Activated CD8-positive, alpha-beta T cell treated with anti-CD3 and anti-CD28 coated beads for 36 hours (primary cell): ENCODE measurements around the gene UBE2Q1. TPM values are rescaled to one million over a fixed set of nuclear protein-coding genes. Genes with fewer than 3 reads are reported as not detected.

ENCODE experiments used
- ATAC-seq: fragments of 200-7000 bp; cut with Tn5 transposase; one replicate; pipeline ENCODE4 v1.10.0; 2021; ENCODE audit warnings: mild to moderate bottlenecking, moderate library complexity
- CTCF ChIA-PET: fragments of 350-600 bp; sonication (Branson Sonifier 250); formaldehyde crosslinking; loops from one replicate; lab custom pipeline; 2021; ENCODE audit warnings: antibody characterized with exemption; lab: Charles Lee
- POLR2A ChIA-PET: fragments of 350-600 bp; sonication (Branson Sonifier 250); formaldehyde crosslinking; loops from one replicate; lab custom pipeline; 2021; ENCODE audit warnings: antibody characterized with exemption; lab: Charles Lee
- DNase-seq: peaks from one replicate; pipeline ENCODE4 v3.0.0-alpha.2; 2020
- H3K27ac Mint-ChIP-seq: one replicate; pipeline ENCODE4 v1.8.0; 2021; ENCODE audit warnings: mild to moderate bottlenecking, mixed read lengths
- H3K27me3 Mint-ChIP-seq: one replicate; pipeline ENCODE4 v1.8.0; 2021; ENCODE audit warnings: mixed read lengths
- H3K36me3 Mint-ChIP-seq: one replicate; pipeline ENCODE4 v1.8.0; 2021; ENCODE audit warnings: low read depth, mixed read lengths
- H3K4me1 Mint-ChIP-seq: one replicate; pipeline ENCODE4 v1.8.0; 2021; ENCODE audit warnings: low read depth, mixed read lengths
- H3K4me3 Mint-ChIP-seq: one replicate; pipeline ENCODE4 v1.8.0; 2021; ENCODE audit warnings: mild to moderate bottlenecking, moderate library complexity, mixed read lengths
- H3K9me3 Mint-ChIP-seq: one replicate; pipeline ENCODE4 v1.8.0; 2021; ENCODE audit warnings: mixed read lengths
- CTCF ChIP-seq: fragments of 200-600 bp; IDR thresholded peaks from one replicate; pipeline ENCODE4 v1.8.0; 2022; ENCODE audit warnings: antibody characterized with exemption, mild to moderate bottlenecking
- intact Hi-C: fragments of 100-400 bp; cut with micrococcal nuclease; formaldehyde crosslinking; loops from one replicate; pipeline ENCODE4 v1.10.0; 2022
- total RNA-seq, 2 experiments: library from RNA; stranded (reverse); gene quantifications; one replicate each; pipeline ENCODE4 v1.2.3, GENCODE V29; 2021

UBE2Q1 gene
- total RNA-seq, 2 experiments from 2014 or later, result 71.2 to 74.6 TPM

- H3K27ac Mint-ChIP-seq, result no peak overlapping the region
- no peaks in the 10 kb centered on the region for H3K36me3 Mint-ChIP-seq
- H3K27me3 Mint-ChIP-seq, result peaks cover 50% of the 10 kb centered on the region
- H3K9me3 Mint-ChIP-seq, result no peaks in the 10 kb centered on the region
- ChIA-PET CTCF (interaction anchor here (0.8 to 1.4 kb wide), 3 partner anchors 21 to 439 kb away, joined by 3 to 4 read pairs (median 3); no protein-coding TSS in a partner anchor), POLR2A (no interaction called here)
- no peak for ATAC-seq
- intact Hi-C loops, result no loop called here
- no peak for TF ChIP-seq CTCF
- no peak for DNase-seq
- H3K4me3 Mint-ChIP-seq, result no peak overlapping the region
- H3K4me1 Mint-ChIP-seq, result peaks cover 11% of the 10 kb centered on the region
Observed at GRCh38 chr1:154501423-154502065, 56.9 kb downstream of the UBE2Q1 start.

DNA sequence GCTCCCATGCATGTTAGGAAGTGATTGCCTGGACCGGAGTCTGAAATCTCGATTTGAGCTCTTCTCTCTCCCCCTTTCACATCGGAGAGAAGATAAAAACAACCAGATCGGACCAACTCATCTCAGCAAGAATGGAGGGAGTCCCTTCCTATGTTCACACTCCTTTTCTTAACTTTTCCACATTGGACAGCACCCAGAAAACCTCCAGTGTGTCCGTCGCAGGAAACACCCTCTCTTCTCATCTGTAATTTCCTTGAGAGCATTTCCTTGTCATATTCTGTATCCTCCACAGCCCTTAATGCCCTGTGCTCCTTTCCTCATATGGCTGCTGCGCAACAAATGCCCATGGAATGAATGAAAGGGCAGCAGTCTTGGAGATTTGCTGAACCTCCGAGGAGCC is 57.9 kb downstream of the UBE2Q1 start:
- ChIA-PET POLR2A (no interaction called here), CTCF (interaction anchor here (0.7 to 1.5 kb wide), 6 partner anchors 20 to 533 kb away, joined by 3 to 5 read pairs (median 4); partner anchors contain the start of gene CREB3L4)
- Mint-ChIP-seq H3K27me3 (peaks cover 48% of the 10 kb centered on the region), H3K4me3 (no peak overlapping the region), H3K36me3 (no peaks in the 10 kb centered on the region), H3K4me1 (peaks cover 18% of the 10 kb centered on the region), H3K9me3 (no peaks in the 10 kb centered on the region), H3K27ac (no peak overlapping the region)
- intact Hi-C loops, result no loop called here
- DNase-seq (no peak), ATAC-seq (no peak)
- no peak for TF ChIP-seq CTCF

- CTCF ChIA-PET, result interaction anchor here (1.1 to 1.5 kb wide), 3 partner anchors 11 to 47 kb away, joined by 3 to 5 read pairs (median 4); no protein-coding TSS in a partner anchor
- POLR2A ChIA-PET, result no interaction called here
- peak; percentile 16 for DNase-seq
- Mint-ChIP-seq H3K27me3 (peaks cover 40% of the 10 kb centered on the region), H3K9me3 (no peaks in the 10 kb centered on the region), H3K4me1 (peaks cover 19% of the 10 kb centered on the region), H3K4me3 (no peak overlapping the region), H3K36me3 (no peaks in the 10 kb centered on the region), H3K27ac (no peak overlapping the region)
- peak; percentile 74 for ATAC-seq
- TF ChIP-seq CTCF, result no peak
- intact Hi-C loops, result no loop called here
Observed at GRCh38 chr1:154499446-154499845, 59.0 kb downstream of the UBE2Q1 start.

Other genes with a start within 250 kb of the UBE2Q1 start
- gene AQP10, start 237.6 kb downstream of the UBE2Q1 start, total RNA-seq, result under 1 TPM in 1 of 2 experiments, not detected in 1; 0.14 TPM
- gene ATP8B2, start 233.1 kb downstream of the UBE2Q1 start, total RNA-seq, result 10 to 100 TPM; 52.2 to 54.7 TPM
- gene IL6R, start 153.3 kb downstream of the UBE2Q1 start, total RNA-seq, result 1 to 10 TPM; 2.2 to 2.5 TPM
- not detected for gene TDRD10, start 56.4 kb downstream of the UBE2Q1 start, total RNA-seq
- gene SHE, start 56.2 kb downstream of the UBE2Q1 start, total RNA-seq, result not detected
- gene CHRNB2, start 9.1 kb upstream of the UBE2Q1 start, total RNA-seq, result not detected
- gene ADAR, start 49.5 kb upstream of the UBE2Q1 start, total RNA-seq, result 100 to 1,000 TPM; 261 to 267 TPM